Right renal cortex interstitium (tissue), 3 donors: ENCODE data around the gene EPHA10. TPM values are rescaled to one million over a fixed set of nuclear protein-coding genes. Genes with fewer than 3 reads are reported as not detected.

Source experiments
- DNase-seq, 3 donors: peaks; one replicate each; pipeline ENCODE4 v3.0.0-alpha.2; 2013; ENCODE audit warnings: low read depth in 3 of 3, low spot score in 2 of 3
- polyA plus RNA-seq, 3 donors: library from polyadenylated mRNA; unstranded; fragments of 120-200 nt; gene quantifications; one replicate each; pipeline ENCODE4 v1.2.1, GENCODE V29; 2013; ENCODE audit not compliant: insufficient read length in 3 of 3

EPHA10 gene
- polyA plus RNA-seq, 3 donors, result 0.06 to 0.11 (median 0.08) TPM

DNA sequence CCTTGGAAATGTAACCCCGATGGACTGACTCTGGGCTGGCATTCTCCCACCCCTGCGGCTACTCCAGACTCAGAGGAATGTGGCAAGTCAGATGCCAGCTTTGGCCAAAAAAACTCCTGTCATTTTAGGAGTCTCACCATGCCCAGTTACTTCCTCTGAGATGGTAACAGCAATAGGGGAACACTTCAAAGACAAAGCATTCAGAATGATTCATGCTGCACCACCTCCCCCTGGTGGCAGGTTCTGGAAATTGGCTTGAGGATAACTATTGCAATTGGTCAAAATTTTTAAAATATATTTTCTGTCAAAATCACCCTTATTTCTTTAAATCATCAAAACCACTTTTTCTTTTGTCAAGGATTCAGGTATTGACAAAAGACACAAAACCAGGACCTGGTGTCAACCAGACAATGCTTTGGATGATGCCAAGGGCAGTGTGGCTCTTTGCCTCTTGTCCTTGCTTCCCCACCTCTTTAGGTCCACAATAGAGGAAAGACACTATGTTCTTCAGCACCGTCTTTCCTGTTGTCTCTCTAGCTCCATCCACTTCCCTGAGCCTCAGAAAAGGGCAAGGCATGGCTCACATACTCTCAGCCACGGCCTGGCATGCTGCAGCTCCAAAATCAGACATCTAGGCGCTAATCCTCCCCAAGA lies 82.5 kb downstream of the EPHA10 start:
- DNase-seq, result peak in 1 of 3 donors; percentile 32

DNA sequence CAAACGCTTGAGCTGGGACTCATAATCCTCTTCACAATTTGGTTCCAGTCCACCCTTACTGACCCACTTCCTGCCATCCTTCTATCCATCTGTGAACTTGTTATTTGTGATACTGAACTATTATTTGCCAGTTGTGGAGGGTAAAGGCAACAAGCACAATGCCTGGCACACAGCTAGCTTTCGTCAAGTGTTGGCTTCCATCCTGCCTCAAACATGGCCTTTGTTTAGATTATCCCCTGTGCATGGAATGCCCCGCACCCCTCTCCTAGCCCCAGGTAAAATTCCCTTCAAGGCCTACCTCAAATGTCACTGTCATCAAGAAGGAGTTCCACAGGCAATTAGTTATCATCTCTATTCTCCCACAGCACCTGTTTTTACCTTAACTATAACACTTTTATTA lies 84.0 kb downstream of the EPHA10 start:
- no peak for DNase-seq

DNA sequence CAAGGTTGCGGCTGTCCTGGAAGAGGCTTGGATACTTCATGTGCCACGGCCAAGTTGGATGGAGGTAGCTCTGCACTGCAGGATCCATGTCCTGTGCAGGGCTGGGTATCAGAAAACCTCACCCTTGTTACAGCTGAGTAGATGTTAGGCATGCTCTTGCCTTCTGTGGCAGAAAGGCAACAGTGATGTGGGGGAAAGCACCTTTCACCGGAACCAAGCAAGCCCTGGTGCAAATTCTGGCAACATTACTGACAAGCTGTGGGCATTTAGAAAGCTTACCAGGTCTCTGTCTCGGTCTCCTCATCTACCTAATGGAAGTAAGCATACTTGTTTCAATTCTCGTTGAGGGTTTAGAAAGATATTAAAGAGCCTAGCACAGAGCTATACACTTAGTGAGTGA lies 87.1 kb downstream of the EPHA10 start:
- DNase-seq, result no peak

- no peak for DNase-seq
Observed at GRCh38 chr1:37677143-37677439, 87.8 kb downstream of the EPHA10 start.

DNA sequence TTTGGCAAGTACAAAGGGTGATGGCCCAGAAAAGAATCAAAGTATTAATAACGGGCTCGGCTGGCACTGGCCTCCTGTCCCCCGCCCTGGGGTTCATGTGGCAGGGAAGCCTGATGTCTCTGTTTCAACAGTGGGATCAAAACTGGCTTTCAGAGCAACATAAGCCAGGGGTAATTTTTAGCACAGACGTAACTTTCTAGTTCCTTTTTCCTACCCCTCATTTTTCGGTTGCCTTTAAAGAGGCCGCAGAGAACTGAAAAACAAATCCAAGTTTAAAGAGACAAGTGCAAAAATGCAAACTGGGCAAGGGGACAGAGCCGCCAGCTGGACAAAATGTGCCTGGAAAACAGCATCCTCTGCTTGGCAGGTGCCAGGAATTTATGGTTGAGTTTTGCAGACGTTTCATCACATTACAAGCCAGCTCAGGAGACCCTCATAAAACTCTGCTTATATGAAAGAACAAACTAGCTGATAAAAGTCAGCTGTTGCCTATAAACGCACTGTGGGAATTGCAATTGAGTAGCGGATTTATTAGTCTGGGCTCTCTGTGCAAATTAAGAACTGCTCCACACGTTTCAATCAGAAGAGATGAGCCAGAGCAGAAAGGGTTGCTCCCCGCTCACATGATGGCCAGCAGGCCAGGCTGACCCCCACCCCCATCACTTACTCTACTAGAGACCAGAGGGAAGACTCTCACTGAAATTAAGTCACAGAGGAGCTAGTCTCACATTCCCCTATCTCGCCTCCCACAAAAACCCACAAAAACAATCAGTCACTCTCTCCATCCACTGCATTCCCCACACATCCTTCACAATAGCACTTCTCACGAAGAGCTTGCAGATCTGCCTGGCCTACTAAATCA lies 88.4 kb downstream of the EPHA10 start:
- DNase-seq, result peak in 2 of 3 donors; percentile 59 to 70

- DNase-seq, result no peak
Observed at GRCh38 chr1:37673920-37674319, 91.0 kb downstream of the EPHA10 start.

- DNase-seq, result no peak
Observed at GRCh38 chr1:37672136-37672870, 92.6 kb downstream of the EPHA10 start.

DNA sequence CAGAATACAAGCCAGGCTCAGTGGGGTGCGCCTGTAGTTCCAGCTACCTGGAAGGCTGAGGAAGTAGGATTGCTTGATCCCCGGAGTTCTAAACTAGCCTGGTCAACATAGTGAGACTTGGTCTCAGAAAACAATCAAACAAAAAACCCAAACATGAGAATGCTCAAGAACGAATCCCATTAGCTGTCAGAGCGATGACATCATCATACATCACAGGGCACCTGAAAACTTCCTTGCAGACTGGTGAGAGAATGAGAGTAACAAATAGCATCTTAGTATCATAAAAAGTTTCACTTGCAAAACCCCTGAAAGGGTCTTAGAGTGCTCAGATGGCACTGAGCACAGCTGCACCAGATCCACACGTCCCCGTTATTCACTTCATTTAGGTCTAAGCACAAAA lies 93.7 kb downstream of the EPHA10 start:
- no peak for DNase-seq

DNA sequence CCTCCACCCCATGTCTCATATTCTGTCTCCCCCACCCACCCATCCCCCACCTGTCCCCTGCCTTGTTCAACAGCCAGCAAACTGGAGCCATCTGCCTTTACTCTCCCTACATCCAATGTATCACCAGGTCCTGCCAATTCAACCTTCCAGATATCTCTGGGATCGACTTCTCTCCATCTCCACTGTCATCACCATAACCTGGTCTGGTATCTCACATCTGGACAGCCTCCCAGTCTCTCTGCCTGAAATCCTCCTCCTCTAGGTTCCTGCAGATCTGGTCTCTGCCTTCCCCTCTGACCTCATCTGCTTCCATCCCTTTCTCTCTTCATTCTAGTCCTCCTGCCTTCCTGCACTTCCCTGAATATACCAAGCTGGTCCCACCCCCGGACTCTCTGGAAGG lies 94.8 kb downstream of the EPHA10 start:
- DNase-seq, result no peak

- DNase-seq, result no peak
Observed at GRCh38 chr1:37667023-37667671, 97.8 kb downstream of the EPHA10 start.

DNA sequence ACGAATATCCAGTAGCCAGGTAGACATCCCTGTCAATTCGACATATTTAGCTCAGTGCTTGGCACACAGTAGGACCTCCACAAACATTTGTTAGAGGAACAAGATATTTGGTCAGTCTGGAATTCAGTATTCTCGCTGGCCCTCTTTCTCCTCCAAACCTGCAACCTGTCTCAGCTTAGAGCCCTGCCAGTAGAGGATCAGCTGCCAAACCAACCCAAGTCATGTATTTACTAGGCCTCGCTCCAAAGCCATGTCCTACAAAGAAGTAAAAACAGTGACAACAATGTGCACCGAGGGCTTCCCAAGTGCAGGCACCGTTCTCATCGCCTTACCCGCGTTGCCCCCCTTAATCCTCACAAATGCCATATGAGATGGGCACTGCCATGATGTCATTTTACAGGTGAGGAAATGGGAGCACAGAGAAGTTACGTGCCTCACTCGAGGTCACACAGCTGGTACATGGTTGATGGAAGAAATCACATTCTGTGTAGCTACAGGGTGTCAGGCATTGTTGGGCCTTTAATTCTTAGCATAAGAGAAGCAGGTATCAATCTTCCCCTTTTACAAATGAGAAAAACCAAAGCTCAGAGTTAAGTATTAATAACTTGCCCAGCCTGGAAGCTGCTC lies 98.6 kb downstream of the EPHA10 start:
- DNase-seq, result no peak

Other genes starting within 250 kb of the EPHA10 start
- 10 to 100 TPM; 13.4 to 15.1 (median 13.4) TPM for gene SNIP1, start 210.8 kb downstream of the EPHA10 start, polyA plus RNA-seq
- 10 to 100 TPM; 64.4 to 71.2 (median 66.9) TPM for gene DNALI1, start 208.2 kb downstream of the EPHA10 start, polyA plus RNA-seq
- gene GNL2, start 169.2 kb downstream of the EPHA10 start, polyA plus RNA-seq, result 10 to 100 TPM; 79.7 to 90.0 (median 85.8) TPM
- 1 to 10 TPM; 4.1 to 6.3 (median 5.6) TPM for gene RSPO1, start 130.2 kb downstream of the EPHA10 start, polyA plus RNA-seq
- gene CDCA8, start 72.6 kb downstream of the EPHA10 start, polyA plus RNA-seq, result 10 to 100 TPM; 18.0 to 18.8 (median 18.3) TPM
- 1 to 10 TPM; 3.7 to 4.9 (median 4.7) TPM for gene MANEAL, start 28.7 kb upstream of the EPHA10 start, polyA plus RNA-seq
- 10 to 100 TPM; 18.0 to 25.1 (median 21.3) TPM for gene C1orf122, start 42.7 kb upstream of the EPHA10 start, polyA plus RNA-seq
- 10 to 100 TPM; 13.1 to 14.0 (median 13.4) TPM for gene YRDC, start 43.1 kb upstream of the EPHA10 start, polyA plus RNA-seq
- gene MTF1, start 94.5 kb upstream of the EPHA10 start, polyA plus RNA-seq, result 1 to 10 TPM; 8.5 to 9.7 (median 8.8) TPM
- gene INPP5B, start 181.9 kb upstream of the EPHA10 start, polyA plus RNA-seq, result 10 to 100 TPM; 17.0 to 18.9 (median 17.8) TPM
- 100 to 1,000 TPM; 108 to 122 (median 117) TPM for gene SF3A3, start 224.9 kb upstream of the EPHA10 start, polyA plus RNA-seq
- gene FHL3, start 240.4 kb upstream of the EPHA10 start, polyA plus RNA-seq, result 10 to 100 TPM; 15.7 to 17.3 (median 16.7) TPM
- 10 to 100 TPM; 41.7 to 45.8 (median 45.7) TPM for gene UTP11, start 247.6 kb upstream of the EPHA10 start, polyA plus RNA-seq